Gastroesophageal sphincter (tissue), 3 donors: ENCODE measurements around the gene KIF1A.

Experiments used
- CTCF ChIP-seq, 4 experiments: fragments of 200-600 bp in 2 of 4; fragments of 450-650 bp in 2 of 4; sonication (generic) in 1 of 4; IDR thresholded peaks; one replicate each; pipeline ENCODE4 v1.5.1; 2017 to 2019; ENCODE audit warnings: antibody characterized with exemption in 4 of 4, mild to moderate bottlenecking in 2 of 4, moderate library complexity in 2 of 4
- POLR2A ChIP-seq, 2 donors: fragments of 450-650 bp; IDR thresholded peaks; one replicate each; pipeline ENCODE4 v1.6.1; 2017; ENCODE audit warnings: antibody characterized with exemption in 2 of 2, mild to moderate bottlenecking in 2 of 2, moderate library complexity in 1 of 2
- POLR2AphosphoS5 ChIP-seq: sonication (generic); formaldehyde crosslinking; IDR thresholded peaks from one replicate; pipeline ENCODE4 v1.6.1; 2017; ENCODE audit warnings: antibody characterized with exemption

GRCh38 chr2:240664622-240665021 lies 155.4 kb downstream of the KIF1A start:
- TF ChIP-seq POLR2AphosphoS5 (no peak), POLR2A (IDR thresholded peaks at IDR 0.05) (no peak), CTCF (IDR thresholded peaks at IDR 0.05) (no peak)
